GM12878 (cell line): Measurements from ENCODE around the gene CDK16. TPM values are rescaled to one million over a fixed set of nuclear protein-coding genes. Genes with fewer than 3 reads are reported as not detected.

ENCODE experiments used
- ATAC-seq: fragments of 200-7000 bp; cut with Tn5 transposase; 3 replicates; pipeline ENCODE4 v1.9.1; 2020; ENCODE audit warnings: mild to moderate bottlenecking, moderate library complexity
- BruUV-seq: library from RNA; stranded (reverse); fragments of 400-500 nt; replicated peaks from 2 replicates; lab custom pipeline; 2021; lab: Mats Ljungman, UMichigan
- CTCF ChIA-PET: fragments of 300-600 bp; sonication (Branson Sonifier 250); formaldehyde crosslinking; extraction: SDS; loops from one replicate; lab custom pipeline; 2021; ENCODE audit warnings: inconsistent platforms; lab: Yijun Ruan, JAX
- POLR2A ChIA-PET: fragments of 350-600 bp; formaldehyde crosslinking; extraction: SDS; loops from one replicate; lab custom pipeline; 2021; ENCODE audit warnings: inconsistent platforms; lab: Charles Lee
- RAD21 ChIA-PET: fragments of 300-600 bp; sonication (Branson Sonifier 250); formaldehyde crosslinking; loops from one replicate; lab custom pipeline; 2023; ENCODE audit warnings: antibody characterized with exemption; ENCODE audit not compliant: unreplicated experiment; lab: Charles Lee
- SMC1A ChIA-PET: fragments of 300-600 bp; sonication (Branson Sonifier 250); formaldehyde crosslinking; loops from one replicate; lab custom pipeline; 2023; ENCODE audit not compliant: unreplicated experiment, uncharacterized antibody; lab: Charles Lee
- DNase-seq: peaks from one replicate; pipeline ENCODE4 v3.0.0-alpha.2; 2011; ENCODE audit warnings: low read depth, low spot score
- FAIRE-seq: peaks from 3 replicates; lab custom pipeline; 2011; peaks lifted over from hg19 to GRCh38; lab: Jason Lieb, UNC
- H2AFZ ChIP-seq: 2 replicates; pipeline ENCODE4 v1.6.0; 2011; ENCODE audit warnings: low read depth, low read length, control low read depth; ENCODE audit not compliant: control insufficient read depth
- H3K27ac ChIP-seq: 2 replicates; pipeline ENCODE4 v1.5.1; 2011; ENCODE audit warnings: control low read depth; ENCODE audit not compliant: control insufficient read depth, insufficient read depth
- H3K27me3 ChIP-seq, 2 experiments: replicated peaks in 1 of 2; 2 replicates each; pipeline versions ENCODE4 v1.6.0 to v1.6.1; 2011; ENCODE audit warnings: low read length in 1 of 2; ENCODE audit not compliant: control insufficient read depth in 2 of 2, insufficient read depth in 2 of 2
- H3K36me3 ChIP-seq, 2 experiments: 2 replicates each; pipeline ENCODE4 v1.5.1; 2011; ENCODE audit warnings: low read length in 1 of 2; ENCODE audit not compliant: control insufficient read depth in 2 of 2, insufficient read depth in 2 of 2
- H3K4me1 ChIP-seq: 2 replicates; pipeline ENCODE4 v1.6.1; 2011; ENCODE audit warnings: mild to moderate bottlenecking, low read length, moderate library complexity, mixed read lengths; ENCODE audit not compliant: control insufficient read depth, insufficient read depth
- H3K4me2 ChIP-seq: 2 replicates; pipeline ENCODE4 v1.6.0; 2011; ENCODE audit warnings: control low read depth; ENCODE audit not compliant: control insufficient read depth, insufficient read depth
- H3K4me3 ChIP-seq: fragments of 200-600 bp; sonication (generic); 2 replicates; pipeline ENCODE4 v1.5.1; 2016
- H3K79me2 ChIP-seq: 2 replicates; pipeline ENCODE4 v1.6.0; 2011; ENCODE audit warnings: low read length; ENCODE audit not compliant: control insufficient read depth, insufficient read depth
- H3K9ac ChIP-seq: 2 replicates; pipeline ENCODE4 v1.8.0; 2011; ENCODE audit warnings: low read length, control low read depth, mixed read lengths; ENCODE audit not compliant: control insufficient read depth, insufficient read depth
- H3K9me3 ChIP-seq: replicated peaks from 3 replicates; pipeline ENCODE4 v1.5.1; 2011; ENCODE audit warnings: mild to moderate bottlenecking, low read length; ENCODE audit not compliant: control insufficient read depth, insufficient read depth
- H4K20me1 ChIP-seq: 2 replicates; pipeline ENCODE4 v1.6.0; 2011; ENCODE audit not compliant: control insufficient read depth, insufficient read depth
- ATF2 ChIP-seq: IDR thresholded peaks from 2 replicates; pipeline ENCODE4 v1.6.1; 2012; ENCODE audit warnings: low read length, inconsistent platforms
- MEF2A ChIP-seq: IDR thresholded peaks from 2 replicates; pipeline ENCODE4 v1.6.1; 2011; ENCODE audit warnings: low read depth, mild to moderate bottlenecking, low read length, moderate library complexity; ENCODE audit not compliant: insufficient read depth
- MXI1 ChIP-seq: fragments of 150-350 bp; IDR thresholded peaks from 2 replicates; pipeline ENCODE4 v1.6.1; 2011; ENCODE audit warnings: low read depth, mild to moderate bottlenecking, inconsistent platforms, low read length, improper control_type of control experiment
- SIX5 ChIP-seq: IDR thresholded peaks from 2 replicates; pipeline ENCODE4 v1.6.1; 2011; ENCODE audit warnings: mild to moderate bottlenecking, low read depth, low read length, moderate library complexity; ENCODE audit not compliant: severe bottlenecking
- SPI1 ChIP-seq: IDR thresholded peaks from 2 replicates; pipeline ENCODE4 v1.6.1; 2011; ENCODE audit warnings: low read depth, mild to moderate bottlenecking, low read length, moderate library complexity, borderline replicate concordance; ENCODE audit not compliant: insufficient read depth
- ZZZ3 ChIP-seq: IDR thresholded peaks from 2 replicates; pipeline ENCODE4 v1.6.1; 2011; ENCODE audit warnings: low read depth; ENCODE audit not compliant: control insufficient read depth, insufficient read length
- WGBS: methylation state at CpG from one replicate; pipeline ENCODE4 v1.1.6; 2016; ENCODE audit warnings: low lambda C conversion rate; ENCODE audit not compliant: insufficient replicate concordance, insufficient coverage; ENCODE audit errors: missing lambda C conversion rate; 5-methylcytosine and 5-hydroxymethylcytosine counted together
- in situ Hi-C: fragments of 300-500 bp; cut with MboI; formaldehyde crosslinking; loops from 9 replicates; pipeline ENCODE4 v1.14.3; 2018; ENCODE audit warnings: mixed read lengths
- intact Hi-C: fragments of 100-400 bp; cut with micrococcal nuclease; formaldehyde crosslinking; loops from one replicate; pipeline ENCODE4 v1.14.2; 2022; ENCODE audit not compliant: unreplicated experiment
- polyA plus RNA-seq, 11 experiments: library from polyadenylated mRNA; depleted of rRNA in 4 of 11; unstranded in 6 of 11; stranded (reverse) in 5 of 11; fragments of >200 nt; fragmentation: Nextera tagmentation in 4 of 11; fragmentation: Illumina TruSeq in 1 of 11; extraction: Ambion mirVana in 4 of 11; extraction: Trizol in 1 of 11; gene quantifications; 1 replicate in 1 of 11; 2 replicates in 10 of 11; pipeline versions ENCODE4 v1.2.1 to v1.2.3, GENCODE V29; 2011 to 2016; ENCODE audit warnings: inconsistent platforms in 2 of 11, missing spikeins in 2 of 11, low read depth in 1 of 11
- total RNA-seq, 4 experiments: library from RNA; depleted of rRNA in 3 of 4; stranded (reverse); fragments of >200 nt in 3 of 4; fragmentation: Illumina TruSeq in 1 of 4; extraction: Trizol in 1 of 4; gene quantifications; 2 replicates each; pipeline versions ENCODE4 v1.2.1 to v1.2.3, GENCODE V29; 2013 to 2021
- TF ChIP-seq, protein P1 (sequence below): fragments of 450-650 bp; IDR thresholded peaks from 2 replicates; pipeline ENCODE4 v1.6.1; 2016; ENCODE audit warnings: mild to moderate bottlenecking
- TF ChIP-seq, protein P2 (sequence below): fragments of 450-650 bp; formaldehyde crosslinking; IDR thresholded peaks from 2 replicates; pipeline ENCODE4 v1.4.0; 2022; ENCODE audit warnings: mild to moderate bottlenecking, moderate library complexity
- TF ChIP-seq, protein P3 (sequence below): fragments of 450-650 bp; IDR thresholded peaks from 2 replicates; pipeline ENCODE4 v1.6.1; 2018; ENCODE audit warnings: borderline replicate concordance, mild to moderate bottlenecking; ENCODE audit not compliant: partially characterized antibody
- TF ChIP-seq, protein P4 (sequence below): IDR thresholded peaks from 2 replicates; pipeline ENCODE4 v1.6.1; 2011; ENCODE audit warnings: mild to moderate bottlenecking, low read depth, low read length, moderate library complexity; ENCODE audit not compliant: insufficient replicate concordance

CDK16 gene
- total and polyA plus RNA-seq, 10 of the 15 experiments (the other 5 are each of a cell fraction or from before 2014, with no cell fraction given), result 2.4 to 75.1 (median 48.2) TPM

DNA sequence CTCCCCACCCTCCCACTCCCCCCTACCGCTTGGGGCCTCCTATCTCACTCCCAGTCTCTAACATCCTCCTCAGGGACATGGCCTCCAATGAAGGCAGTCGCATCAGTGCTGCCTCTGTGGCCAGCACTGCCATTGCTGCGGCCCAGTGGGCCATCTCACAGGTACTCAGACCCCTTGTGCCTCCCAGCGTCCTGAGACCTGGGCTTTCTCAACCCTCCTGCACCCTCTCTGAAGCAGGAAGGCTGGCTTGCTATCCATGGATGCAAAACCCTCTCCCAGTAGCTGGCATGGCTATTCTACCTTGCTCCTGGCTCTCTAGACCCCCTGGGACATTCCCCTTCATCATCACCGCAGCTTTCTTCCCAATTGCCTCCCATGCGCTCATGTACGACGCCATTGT, 38.1 kb upstream of the CDK16 start:
- intact Hi-C loops, result no loop called here
- Histone ChIP-seq H3K36me3 (peaks cover 0 to 19% of the 10 kb centered on the region in 2 experiments; a peak in 3 of 4 replicates), H4K20me1 (no peaks in the 10 kb centered on the region), H3K9me3 (no peaks in the 10 kb centered on the region), H3K79me2 (no peaks in the 10 kb centered on the region), H2AFZ (no peak overlapping the region), H3K4me1 (no peaks in the 10 kb centered on the region), H3K4me2 (no peak overlapping the region), H3K27me3 (no peaks in the 10 kb centered on the region; a peak in 1 of 4 replicates), H3K4me3 (no peak overlapping the region)
- in situ Hi-C loops, result no loop called here
- SMC1A ChIA-PET, result no interaction called here
- RAD21 ChIA-PET, result no interaction called here
- no peak for FAIRE-seq
- no TSS peak for BruUV-seq
- POLR2A ChIA-PET, result no interaction called here
- DNase-seq, result no peak
- CTCF ChIA-PET, result no interaction called here
- 65% methylated on average over 7 of the region's 8 CpGs for WGBS
- TF ChIP-seq SPI1, result no peak
- no peak for TF ChIP-seq SIX5
- TF ChIP-seq, protein P1, sequence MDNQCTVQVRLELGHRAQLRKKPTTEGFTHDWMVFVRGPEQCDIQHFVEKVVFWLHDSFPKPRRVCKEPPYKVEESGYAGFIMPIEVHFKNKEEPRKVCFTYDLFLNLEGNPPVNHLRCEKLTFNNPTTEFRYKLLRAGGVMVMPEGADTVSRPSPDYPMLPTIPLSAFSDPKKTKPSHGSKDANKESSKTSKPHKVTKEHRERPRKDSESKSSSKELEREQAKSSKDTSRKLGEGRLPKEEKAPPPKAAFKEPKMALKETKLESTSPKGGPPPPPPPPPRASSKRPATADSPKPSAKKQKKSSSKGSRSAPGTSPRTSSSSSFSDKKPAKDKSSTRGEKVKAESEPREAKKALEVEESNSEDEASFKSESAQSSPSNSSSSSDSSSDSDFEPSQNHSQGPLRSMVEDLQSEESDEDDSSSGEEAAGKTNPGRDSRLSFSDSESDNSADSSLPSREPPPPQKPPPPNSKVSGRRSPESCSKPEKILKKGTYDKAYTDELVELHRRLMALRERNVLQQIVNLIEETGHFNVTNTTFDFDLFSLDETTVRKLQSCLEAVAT, result no peak
- TF ChIP-seq MEF2A, result no peak
- TF ChIP-seq, protein P2, sequence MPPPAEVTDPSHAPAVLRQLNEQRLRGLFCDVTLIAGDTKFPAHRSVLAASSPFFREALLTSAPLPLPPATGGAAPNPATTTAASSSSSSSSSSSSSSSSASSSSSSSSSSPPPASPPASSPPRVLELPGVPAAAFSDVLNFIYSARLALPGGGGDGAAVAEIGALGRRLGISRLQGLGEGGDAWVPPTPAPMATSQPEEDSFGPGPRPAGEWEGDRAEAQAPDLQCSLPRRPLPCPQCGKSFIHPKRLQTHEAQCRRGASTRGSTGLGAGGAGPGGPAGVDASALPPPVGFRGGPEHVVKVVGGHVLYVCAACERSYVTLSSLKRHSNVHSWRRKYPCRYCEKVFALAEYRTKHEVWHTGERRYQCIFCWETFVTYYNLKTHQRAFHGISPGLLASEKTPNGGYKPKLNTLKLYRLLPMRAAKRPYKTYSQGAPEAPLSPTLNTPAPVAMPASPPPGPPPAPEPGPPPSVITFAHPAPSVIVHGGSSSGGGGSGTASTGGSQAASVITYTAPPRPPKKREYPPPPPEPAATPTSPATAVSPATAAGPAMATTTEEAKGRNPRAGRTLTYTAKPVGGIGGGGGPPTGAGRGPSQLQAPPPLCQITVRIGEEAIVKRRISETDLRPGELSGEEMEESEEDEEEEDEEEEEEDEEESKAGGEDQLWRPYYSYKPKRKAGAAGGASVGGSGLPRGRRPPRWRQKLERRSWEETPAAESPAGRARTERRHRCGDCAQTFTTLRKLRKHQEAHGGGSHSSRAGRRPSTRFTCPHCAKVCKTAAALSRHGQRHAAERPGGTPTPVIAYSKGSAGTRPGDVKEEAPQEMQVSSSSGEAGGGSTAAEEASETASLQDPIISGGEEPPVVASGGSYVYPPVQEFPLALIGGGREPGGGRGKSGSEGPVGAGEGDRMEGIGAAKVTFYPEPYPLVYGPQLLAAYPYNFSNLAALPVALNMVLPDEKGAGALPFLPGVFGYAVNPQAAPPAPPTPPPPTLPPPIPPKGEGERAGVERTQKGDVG (CRISPR knock-in tag), result no peak
- no peak for TF ChIP-seq MXI1
- no peak for TF ChIP-seq ZZZ3
- no peak for TF ChIP-seq ATF2
- TF ChIP-seq, protein P3, sequence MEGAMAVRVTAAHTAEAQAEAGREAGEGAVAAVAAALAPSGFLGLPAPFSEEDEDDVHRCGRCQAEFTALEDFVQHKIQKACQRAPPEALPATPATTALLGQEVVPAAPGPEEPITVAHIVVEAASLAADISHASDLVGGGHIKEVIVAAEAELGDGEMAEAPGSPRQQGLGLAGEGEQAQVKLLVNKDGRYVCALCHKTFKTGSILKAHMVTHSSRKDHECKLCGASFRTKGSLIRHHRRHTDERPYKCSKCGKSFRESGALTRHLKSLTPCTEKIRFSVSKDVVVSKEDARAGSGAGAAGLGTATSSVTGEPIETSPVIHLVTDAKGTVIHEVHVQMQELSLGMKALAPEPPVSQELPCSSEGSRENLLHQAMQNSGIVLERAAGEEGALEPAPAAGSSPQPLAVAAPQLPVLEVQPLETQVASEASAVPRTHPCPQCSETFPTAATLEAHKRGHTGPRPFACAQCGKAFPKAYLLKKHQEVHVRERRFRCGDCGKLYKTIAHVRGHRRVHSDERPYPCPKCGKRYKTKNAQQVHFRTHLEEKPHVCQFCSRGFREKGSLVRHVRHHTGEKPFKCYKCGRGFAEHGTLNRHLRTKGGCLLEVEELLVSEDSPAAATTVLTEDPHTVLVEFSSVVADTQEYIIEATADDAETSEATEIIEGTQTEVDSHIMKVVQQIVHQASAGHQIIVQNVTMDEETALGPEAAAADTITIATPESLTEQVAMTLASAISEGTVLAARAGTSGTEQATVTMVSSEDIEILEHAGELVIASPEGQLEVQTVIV, result no peak
- TF ChIP-seq, protein P4, sequence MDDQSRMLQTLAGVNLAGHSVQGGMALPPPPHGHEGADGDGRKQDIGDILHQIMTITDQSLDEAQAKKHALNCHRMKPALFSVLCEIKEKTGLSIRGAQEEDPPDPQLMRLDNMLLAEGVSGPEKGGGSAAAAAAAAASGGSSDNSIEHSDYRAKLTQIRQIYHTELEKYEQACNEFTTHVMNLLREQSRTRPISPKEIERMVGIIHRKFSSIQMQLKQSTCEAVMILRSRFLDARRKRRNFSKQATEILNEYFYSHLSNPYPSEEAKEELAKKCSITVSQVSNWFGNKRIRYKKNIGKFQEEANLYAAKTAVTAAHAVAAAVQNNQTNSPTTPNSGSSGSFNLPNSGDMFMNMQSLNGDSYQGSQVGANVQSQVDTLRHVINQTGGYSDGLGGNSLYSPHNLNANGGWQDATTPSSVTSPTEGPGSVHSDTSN, result no peak
- TF ChIP-seq, all 136 proteins: peak for 0
- no peak overlapping the region for H3K27ac ChIP-seq
- H3K9ac ChIP-seq, result no peak overlapping the region
- no peak for ATAC-seq
